Esophagus squamous epithelium (tissue), 4 donors: Measurements from ENCODE around the gene MED17.

ENCODE experiments used
- CTCF ChIP-seq, 6 experiments: fragments of 450-650 bp in 4 of 6; fragments of 200-600 bp in 2 of 6; sonication (generic) in 2 of 6; IDR thresholded peaks; one replicate each; pipeline ENCODE4 v1.5.1; 2016 to 2019; ENCODE audit warnings: antibody characterized with exemption in 6 of 6, mild to moderate bottlenecking in 4 of 6, moderate library complexity in 4 of 6
- POLR2A ChIP-seq, 4 donors: fragments of 450-650 bp; IDR thresholded peaks; one replicate each; pipeline ENCODE4 v1.6.1; 2017; ENCODE audit warnings: antibody characterized with exemption in 4 of 4, mild to moderate bottlenecking in 4 of 4, moderate library complexity in 3 of 4

GRCh38 chr11:93757924-93758865 is 25.9 kb upstream of the MED17 start:
- TF ChIP-seq POLR2A (IDR thresholded peaks at IDR 0.05) (no peak), CTCF (IDR thresholded peaks at IDR 0.05) (no peak)
